OCI-LY1 (cell line): ENCODE measurements around the gene CALY.

ENCODE experiments used
- H2AFZ ChIP-seq: fragments of 200-600 bp; sonication (generic), shearing (Covaris generic); 2 replicates; pipeline ENCODE4 v1.6.0; 2014; ENCODE audit warnings: antibody characterized with exemption, mild to moderate bottlenecking, low read length
- H3F3A ChIP-seq: fragments of 200-600 bp; sonication (generic), shearing (Covaris generic); 2 replicates; pipeline ENCODE4 v1.6.0; 2014; ENCODE audit warnings: mild to moderate bottlenecking, antibody characterized with exemption, low read length, moderate library complexity; ENCODE audit not compliant: insufficient read depth
- H3K27ac ChIP-seq: fragments of 200-600 bp; sonication (generic); 2 replicates; pipeline ENCODE4 v1.5.1; 2014; ENCODE audit warnings: low read length, mixed run types, mild to moderate bottlenecking, low read depth; ENCODE audit not compliant: poor library complexity, severe bottlenecking
- H3K27me3 ChIP-seq: fragments of 200-600 bp; sonication (generic); 2 replicates; pipeline ENCODE4 v1.6.0; 2014; ENCODE audit warnings: antibody characterized with exemption, mild to moderate bottlenecking, low read length, moderate library complexity; ENCODE audit not compliant: insufficient read depth
- H3K36me3 ChIP-seq: fragments of 200-600 bp; sonication (generic); 2 replicates; pipeline ENCODE4 v1.6.1; 2014; ENCODE audit warnings: mild to moderate bottlenecking, antibody characterized with exemption, low read length, moderate library complexity, mixed read lengths; ENCODE audit not compliant: insufficient read depth
- H3K4me1 ChIP-seq: fragments of 200-600 bp; sonication (generic); 2 replicates; pipeline ENCODE4 v1.5.1; 2014; ENCODE audit warnings: mild to moderate bottlenecking, low read length, moderate library complexity; ENCODE audit not compliant: insufficient read depth, severe bottlenecking
- H3K4me2 ChIP-seq: fragments of 200-600 bp; sonication (generic), shearing (Covaris generic); 2 replicates; pipeline ENCODE4 v1.6.1; 2014; ENCODE audit warnings: low read length
- H3K4me3 ChIP-seq: fragments of 200-600 bp; sonication (generic); 2 replicates; pipeline ENCODE4 v1.5.1; 2014; ENCODE audit warnings: low read length, low read depth, mild to moderate bottlenecking, mixed read lengths; ENCODE audit not compliant: poor library complexity, severe bottlenecking
- H3K79me2 ChIP-seq: fragments of 200-600 bp; shearing (Covaris generic); 2 replicates; pipeline ENCODE4 v1.6.1; 2016; ENCODE audit warnings: mixed run types, low read length, mixed read lengths; ENCODE audit not compliant: insufficient read depth
- H3K9ac ChIP-seq: fragments of 200-600 bp; sonication (generic), shearing (Covaris generic); 2 replicates; pipeline ENCODE4 v1.6.1; 2014; ENCODE audit warnings: mild to moderate bottlenecking, low read length, mixed read lengths
- H3K9me2 ChIP-seq: fragments of 200-600 bp; sonication (generic), shearing (Covaris generic); 2 replicates; pipeline ENCODE4 v1.6.1; 2014; ENCODE audit warnings: low read depth, mild to moderate bottlenecking, low read length, mixed read lengths
- H3K9me3 ChIP-seq: fragments of 200-600 bp; shearing (Covaris generic); 2 replicates; pipeline ENCODE4 v1.6.1; 2014; ENCODE audit warnings: low read length, mixed read lengths
- H4K20me1 ChIP-seq: fragments of 200-600 bp; sonication (generic), shearing (Covaris generic); 2 replicates; pipeline ENCODE4 v1.6.0; 2016; ENCODE audit warnings: mild to moderate bottlenecking, low read length; ENCODE audit not compliant: insufficient read depth
- EZH2 ChIP-seq: fragments of 200-600 bp; sonication (generic), shearing (Covaris generic); IDR thresholded peaks from 2 replicates; pipeline ENCODE4 v1.8.0; 2017; ENCODE audit warnings: borderline replicate concordance, mixed run types, mild to moderate bottlenecking, antibody characterized with exemption, low read length, moderate library complexity, mixed read lengths
- TF ChIP-seq, protein P1 (sequence below): fragments of 200-600 bp; sonication (generic), shearing (Covaris generic); IDR thresholded peaks from 2 replicates; pipeline ENCODE4 v1.5.1; 2017; ENCODE audit warnings: mild to moderate bottlenecking, antibody characterized with exemption, low read length, moderate library complexity, mixed read lengths

CALY gene

DNA sequence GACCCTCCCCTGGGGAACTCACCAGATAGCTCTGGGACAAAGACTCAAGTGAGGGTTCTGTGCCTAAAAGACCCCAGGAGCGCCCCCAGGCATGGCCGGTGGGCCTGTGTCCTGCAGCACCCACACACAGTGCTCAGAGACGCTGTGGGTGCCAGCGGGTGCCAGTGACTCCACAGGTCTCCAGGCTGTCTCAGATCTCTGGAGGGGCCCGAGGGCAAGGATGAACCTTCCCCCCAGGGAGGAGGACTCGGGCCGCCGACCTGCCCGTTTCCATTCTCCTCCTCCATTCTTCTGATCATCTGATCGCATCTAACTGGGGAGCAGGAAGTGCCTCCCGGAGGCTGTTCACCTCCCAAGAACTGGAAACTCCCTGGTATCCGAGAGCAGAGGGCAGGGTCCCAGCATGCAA, 61.0 kb downstream of the CALY start:
- no peak overlapping the region for H3K27ac ChIP-seq
- no peak overlapping the region for H3K4me2 ChIP-seq
- no peak overlapping the region for H3K9ac ChIP-seq
- no peaks in the 10 kb centered on the region for H3K9me3 ChIP-seq
- peaks cover 11% of the 10 kb centered on the region; the same call in 1 of the 2 replicates for H3K36me3 ChIP-seq
- TF ChIP-seq, protein P1, sequence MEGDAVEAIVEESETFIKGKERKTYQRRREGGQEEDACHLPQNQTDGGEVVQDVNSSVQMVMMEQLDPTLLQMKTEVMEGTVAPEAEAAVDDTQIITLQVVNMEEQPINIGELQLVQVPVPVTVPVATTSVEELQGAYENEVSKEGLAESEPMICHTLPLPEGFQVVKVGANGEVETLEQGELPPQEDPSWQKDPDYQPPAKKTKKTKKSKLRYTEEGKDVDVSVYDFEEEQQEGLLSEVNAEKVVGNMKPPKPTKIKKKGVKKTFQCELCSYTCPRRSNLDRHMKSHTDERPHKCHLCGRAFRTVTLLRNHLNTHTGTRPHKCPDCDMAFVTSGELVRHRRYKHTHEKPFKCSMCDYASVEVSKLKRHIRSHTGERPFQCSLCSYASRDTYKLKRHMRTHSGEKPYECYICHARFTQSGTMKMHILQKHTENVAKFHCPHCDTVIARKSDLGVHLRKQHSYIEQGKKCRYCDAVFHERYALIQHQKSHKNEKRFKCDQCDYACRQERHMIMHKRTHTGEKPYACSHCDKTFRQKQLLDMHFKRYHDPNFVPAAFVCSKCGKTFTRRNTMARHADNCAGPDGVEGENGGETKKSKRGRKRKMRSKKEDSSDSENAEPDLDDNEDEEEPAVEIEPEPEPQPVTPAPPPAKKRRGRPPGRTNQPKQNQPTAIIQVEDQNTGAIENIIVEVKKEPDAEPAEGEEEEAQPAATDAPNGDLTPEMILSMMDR: peak; percentile 39; the same call in 1 of the 2 replicates
- no peak for TF ChIP-seq EZH2
- H4K20me1 ChIP-seq: no peaks in the 10 kb centered on the region
- H3F3A ChIP-seq: no peaks in the 10 kb centered on the region
- no peak overlapping the region for H2AFZ ChIP-seq
- peaks cover 13% of the 10 kb centered on the region for H3K4me1 ChIP-seq
- H3K4me3 ChIP-seq: no peak overlapping the region
- H3K27me3 ChIP-seq: no peaks in the 10 kb centered on the region
- H3K9me2 ChIP-seq: no peaks in the 10 kb centered on the region
- no peaks in the 10 kb centered on the region for H3K79me2 ChIP-seq

DNA sequence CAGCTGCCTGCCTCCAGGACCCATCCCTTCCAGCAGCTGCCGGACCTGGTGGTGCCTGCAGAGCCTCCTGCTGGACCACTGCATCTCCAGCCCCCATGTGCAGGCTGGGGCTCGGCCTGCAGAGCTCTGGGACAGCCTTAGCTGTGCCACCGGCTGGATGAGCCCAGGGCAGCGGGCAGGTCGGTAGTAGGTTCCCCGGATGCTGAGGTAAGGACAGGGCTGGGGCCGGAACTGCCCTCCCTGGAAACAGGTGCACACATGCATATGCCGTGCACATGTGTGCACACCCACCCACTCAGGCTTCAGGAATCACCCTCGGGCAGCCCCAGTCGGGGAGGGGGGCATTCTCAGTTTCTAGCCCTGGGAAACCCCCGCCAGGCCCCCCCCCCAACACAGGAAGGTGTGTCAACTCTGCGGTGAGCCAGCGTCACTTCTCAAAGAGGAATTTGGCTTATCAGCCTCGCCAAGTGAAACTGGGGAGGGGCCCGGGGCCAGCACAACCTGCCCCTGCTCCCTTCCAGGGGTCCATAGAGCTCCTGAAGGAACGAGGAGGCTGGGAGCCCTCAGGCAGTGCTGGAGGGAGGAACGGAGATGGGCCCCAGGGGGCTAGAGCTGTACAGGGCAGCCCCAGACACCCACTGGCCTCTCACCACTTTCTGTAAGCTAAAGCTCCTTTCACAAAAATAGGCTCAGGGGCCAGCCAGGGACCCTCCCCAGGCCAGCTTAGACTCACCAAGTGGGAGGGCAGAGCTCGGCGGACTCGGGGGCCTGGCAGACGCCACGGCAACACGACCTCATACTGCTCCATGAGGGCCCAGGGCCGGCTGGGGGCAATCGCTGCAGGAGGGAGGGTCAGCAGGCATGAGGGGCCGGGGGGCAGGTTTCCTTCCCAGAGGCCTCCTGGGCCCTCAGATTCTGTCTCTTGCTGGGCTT, 61.7 kb downstream of the CALY start:
- Histone ChIP-seq H3K4me3 (no peak overlapping the region), H3K36me3 (peaks cover 11% of the 10 kb centered on the region; the same call in 1 of the 2 replicates), H2AFZ (no peak overlapping the region), H3K4me1 (peaks cover 13% of the 10 kb centered on the region), H3K27me3 (no peaks in the 10 kb centered on the region), H3F3A (no peaks in the 10 kb centered on the region), H4K20me1 (no peaks in the 10 kb centered on the region), H3K9me3 (no peaks in the 10 kb centered on the region), H3K79me2 (no peaks in the 10 kb centered on the region), H3K4me2 (no peak overlapping the region), H3K9me2 (no peaks in the 10 kb centered on the region), H3K27ac (no peak overlapping the region), H3K9ac (no peak overlapping the region)
- TF ChIP-seq, protein P1: no peak
- TF ChIP-seq EZH2: no peak
